Bronchial epithelial cell (primary cell): ENCODE data around the gene ADCY2. TPM values are rescaled to one million over a fixed set of nuclear protein-coding genes. Genes with fewer than 3 reads are reported as not detected.

Source experiments
- DNase-seq: peaks from one replicate; pipeline ENCODE4 v3.0.0-alpha.2; 2010; ENCODE audit warnings: low read depth
- FAIRE-seq: peaks from 2 replicates; lab custom pipeline; 2011; peaks lifted over from hg19 to GRCh38; lab: Jason Lieb, UNC
- H3K27me3 ChIP-seq: 2 replicates; pipeline ENCODE4 v1.5.1; 2011; ENCODE audit warnings: low read length; ENCODE audit not compliant: control insufficient read depth, insufficient read depth
- H3K36me3 ChIP-seq: 2 replicates; pipeline ENCODE4 v1.5.1; 2011; ENCODE audit warnings: low read length; ENCODE audit not compliant: control insufficient read depth, insufficient read depth
- H3K4me3 ChIP-seq: 2 replicates; pipeline ENCODE4 v1.5.1; 2011; ENCODE audit warnings: mild to moderate bottlenecking, low read depth, low read length, control low read depth
- total RNA-seq: library from RNA; depleted of rRNA; stranded (reverse); fragments of >200 nt; gene quantifications from 2 replicates; pipeline ENCODE4 v1.2.1, GENCODE V29; 2014
- TF ChIP-seq, protein P1 (sequence below): IDR thresholded peaks from 2 replicates; pipeline ENCODE4 v1.5.1; 2011; ENCODE audit warnings: mild to moderate bottlenecking, moderate library complexity, low read length, control low read depth, inconsistent platforms; ENCODE audit not compliant: insufficient read depth, severe bottlenecking

ADCY2 gene
- total RNA-seq, 1 donor from 2014 or later, result under 0.01 TPM

DNA sequence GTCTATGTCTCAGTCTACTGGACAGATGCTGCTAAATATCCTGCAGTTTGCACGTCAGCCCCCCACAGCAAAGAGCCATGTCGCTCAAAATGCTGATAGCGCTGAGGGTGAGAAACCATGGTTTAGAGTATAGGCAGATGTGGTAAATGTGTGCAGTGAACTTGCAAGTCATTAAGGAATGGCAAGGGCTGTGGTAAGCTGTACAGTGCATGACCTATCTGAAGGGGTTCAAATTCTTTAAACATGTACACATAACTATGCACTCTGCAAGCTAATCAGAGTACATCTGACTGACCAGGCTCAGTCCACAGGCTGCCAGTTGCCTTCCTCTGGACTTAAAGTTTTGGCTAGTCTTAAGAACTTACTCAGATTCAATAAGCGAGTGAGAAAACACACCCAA lies 284.3 kb downstream of the ADCY2 start:
- FAIRE-seq, result no peak
- DNase-seq, result no peak
- no peaks in the 10 kb centered on the region for H3K36me3 ChIP-seq
- no peak overlapping the region for H3K4me3 ChIP-seq
- H3K27me3 ChIP-seq, result no peaks in the 10 kb centered on the region
- TF ChIP-seq, protein P1, sequence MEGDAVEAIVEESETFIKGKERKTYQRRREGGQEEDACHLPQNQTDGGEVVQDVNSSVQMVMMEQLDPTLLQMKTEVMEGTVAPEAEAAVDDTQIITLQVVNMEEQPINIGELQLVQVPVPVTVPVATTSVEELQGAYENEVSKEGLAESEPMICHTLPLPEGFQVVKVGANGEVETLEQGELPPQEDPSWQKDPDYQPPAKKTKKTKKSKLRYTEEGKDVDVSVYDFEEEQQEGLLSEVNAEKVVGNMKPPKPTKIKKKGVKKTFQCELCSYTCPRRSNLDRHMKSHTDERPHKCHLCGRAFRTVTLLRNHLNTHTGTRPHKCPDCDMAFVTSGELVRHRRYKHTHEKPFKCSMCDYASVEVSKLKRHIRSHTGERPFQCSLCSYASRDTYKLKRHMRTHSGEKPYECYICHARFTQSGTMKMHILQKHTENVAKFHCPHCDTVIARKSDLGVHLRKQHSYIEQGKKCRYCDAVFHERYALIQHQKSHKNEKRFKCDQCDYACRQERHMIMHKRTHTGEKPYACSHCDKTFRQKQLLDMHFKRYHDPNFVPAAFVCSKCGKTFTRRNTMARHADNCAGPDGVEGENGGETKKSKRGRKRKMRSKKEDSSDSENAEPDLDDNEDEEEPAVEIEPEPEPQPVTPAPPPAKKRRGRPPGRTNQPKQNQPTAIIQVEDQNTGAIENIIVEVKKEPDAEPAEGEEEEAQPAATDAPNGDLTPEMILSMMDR, result no peak

DNA sequence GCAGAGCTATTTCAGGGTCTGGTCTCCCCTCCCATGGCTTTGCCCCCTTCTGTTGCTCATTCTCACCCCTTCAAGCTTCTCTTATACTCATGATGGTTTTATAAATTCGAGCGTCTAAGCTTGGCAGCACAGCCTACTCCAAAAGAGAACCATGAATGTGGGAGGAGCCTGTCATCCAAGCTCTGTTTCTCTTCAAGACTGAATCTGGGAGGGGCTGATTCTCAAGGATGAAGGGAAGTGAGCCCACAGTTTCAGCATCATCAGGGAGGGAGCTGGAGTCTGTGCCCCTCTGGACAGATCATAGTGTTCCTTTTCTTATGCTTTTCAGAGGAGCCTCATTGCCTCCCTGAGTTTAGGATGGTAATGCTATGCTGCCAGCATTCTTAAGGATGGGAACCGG lies 286.4 kb downstream of the ADCY2 start:
- Histone ChIP-seq H3K36me3 (no peaks in the 10 kb centered on the region), H3K4me3 (no peak overlapping the region), H3K27me3 (no peaks in the 10 kb centered on the region)
- DNase-seq (no peak), FAIRE-seq (no peak)
- TF ChIP-seq, protein P1, result no peak

DNA sequence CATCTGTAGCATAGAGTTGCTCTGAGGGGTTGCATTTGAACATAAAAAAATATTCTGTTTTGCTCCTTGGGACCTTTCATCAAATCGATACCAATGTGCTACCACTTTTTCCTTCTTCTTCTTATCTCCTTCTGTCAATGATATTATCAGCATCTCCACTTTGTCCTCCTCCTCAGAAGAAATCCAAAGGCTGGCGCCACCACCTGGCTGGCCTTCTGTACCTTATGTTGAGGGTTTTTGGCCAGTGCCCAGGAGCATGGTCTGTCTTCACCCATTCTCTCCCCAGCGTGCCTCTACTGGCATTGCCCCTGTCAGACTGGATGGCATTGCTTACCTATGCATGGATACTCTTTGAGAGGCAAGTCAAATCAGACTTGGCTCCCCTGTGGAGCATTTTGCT lies 287.8 kb downstream of the ADCY2 start:
- Histone ChIP-seq H3K4me3 (no peak overlapping the region), H3K36me3 (no peaks in the 10 kb centered on the region), H3K27me3 (no peaks in the 10 kb centered on the region)
- DNase-seq (peak; percentile 8), FAIRE-seq (no peak)
- TF ChIP-seq, protein P1, result peak; percentile 11

DNA sequence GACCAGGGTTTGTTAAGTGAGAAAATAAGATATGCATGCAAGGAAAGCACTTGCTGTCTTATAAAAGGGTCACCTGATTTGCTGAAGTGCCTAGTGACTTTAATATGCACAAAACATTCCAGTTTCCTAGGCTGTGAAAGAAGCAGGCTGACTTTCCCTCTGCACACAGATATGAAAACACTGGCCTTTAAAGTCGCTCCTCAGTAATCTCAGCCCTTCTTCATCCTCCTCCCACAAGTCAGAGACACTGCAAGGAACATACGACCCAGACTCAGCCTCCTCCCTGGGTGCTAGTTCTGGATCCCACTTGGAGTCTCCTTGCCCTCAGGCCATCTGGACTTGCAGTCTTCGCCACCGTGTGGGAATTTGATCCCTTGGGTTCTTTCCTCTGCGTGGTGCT lies 288.9 kb downstream of the ADCY2 start:
- DNase-seq (no peak), FAIRE-seq (no peak)
- Histone ChIP-seq H3K4me3 (no peak overlapping the region), H3K27me3 (no peaks in the 10 kb centered on the region), H3K36me3 (no peaks in the 10 kb centered on the region)
- TF ChIP-seq, protein P1, result no peak

DNA sequence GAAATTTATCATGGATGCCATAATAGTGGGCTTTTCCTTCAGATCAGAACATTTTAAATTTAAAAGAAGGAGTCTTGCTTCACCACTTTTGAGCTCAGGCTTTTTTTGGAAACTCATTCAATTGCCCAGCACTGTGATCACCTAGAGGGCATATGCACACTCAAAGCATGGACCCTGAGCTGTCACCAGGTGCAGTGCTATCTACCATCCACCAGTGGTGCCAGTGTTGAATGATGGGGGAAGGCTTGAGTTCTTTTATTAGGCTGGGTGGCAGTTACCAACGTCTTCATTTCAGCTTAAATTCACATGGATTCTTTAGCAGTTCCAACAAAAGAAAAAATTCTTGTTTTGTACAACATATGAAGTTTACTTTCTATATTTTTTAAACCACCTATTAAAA lies 290.9 kb downstream of the ADCY2 start:
- FAIRE-seq (no peak), DNase-seq (no peak)
- H3K4me3 ChIP-seq, result no peak overlapping the region
- H3K27me3 ChIP-seq, result no peaks in the 10 kb centered on the region
- TF ChIP-seq, protein P1, result no peak
- no peaks in the 10 kb centered on the region for H3K36me3 ChIP-seq

DNA sequence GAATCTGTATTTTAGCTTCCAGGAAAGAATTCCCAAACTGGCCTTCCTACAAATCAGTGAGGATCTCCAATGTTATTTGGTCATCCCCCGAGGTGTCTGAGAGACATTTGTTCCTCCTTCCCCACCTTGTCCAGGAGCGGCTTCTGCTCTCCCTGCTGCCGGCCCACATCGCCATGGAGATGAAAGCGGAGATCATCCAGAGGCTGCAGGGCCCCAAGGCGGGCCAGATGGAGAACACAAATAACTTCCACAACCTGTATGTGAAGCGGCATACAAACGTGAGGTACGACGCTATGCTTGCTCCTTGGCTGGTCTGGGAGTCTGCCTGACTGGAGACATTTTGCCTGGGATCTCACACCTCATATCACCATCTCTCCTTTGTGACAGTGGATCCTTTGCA lies 294.6 kb downstream of the ADCY2 start:
- Histone ChIP-seq H3K27me3 (no peaks in the 10 kb centered on the region), H3K36me3 (no peaks in the 10 kb centered on the region), H3K4me3 (no peak overlapping the region)
- FAIRE-seq, result no peak
- TF ChIP-seq, protein P1, result no peak
- no peak for DNase-seq
